ENCODE data around the gene CD8B. TPM values are rescaled to one million over a fixed set of nuclear protein-coding genes. Genes with fewer than 3 reads are reported as not detected.

The CD8B gene
- total RNA-seq, 1 experiment from 2014 or later: 0.24 TPM

DNA sequence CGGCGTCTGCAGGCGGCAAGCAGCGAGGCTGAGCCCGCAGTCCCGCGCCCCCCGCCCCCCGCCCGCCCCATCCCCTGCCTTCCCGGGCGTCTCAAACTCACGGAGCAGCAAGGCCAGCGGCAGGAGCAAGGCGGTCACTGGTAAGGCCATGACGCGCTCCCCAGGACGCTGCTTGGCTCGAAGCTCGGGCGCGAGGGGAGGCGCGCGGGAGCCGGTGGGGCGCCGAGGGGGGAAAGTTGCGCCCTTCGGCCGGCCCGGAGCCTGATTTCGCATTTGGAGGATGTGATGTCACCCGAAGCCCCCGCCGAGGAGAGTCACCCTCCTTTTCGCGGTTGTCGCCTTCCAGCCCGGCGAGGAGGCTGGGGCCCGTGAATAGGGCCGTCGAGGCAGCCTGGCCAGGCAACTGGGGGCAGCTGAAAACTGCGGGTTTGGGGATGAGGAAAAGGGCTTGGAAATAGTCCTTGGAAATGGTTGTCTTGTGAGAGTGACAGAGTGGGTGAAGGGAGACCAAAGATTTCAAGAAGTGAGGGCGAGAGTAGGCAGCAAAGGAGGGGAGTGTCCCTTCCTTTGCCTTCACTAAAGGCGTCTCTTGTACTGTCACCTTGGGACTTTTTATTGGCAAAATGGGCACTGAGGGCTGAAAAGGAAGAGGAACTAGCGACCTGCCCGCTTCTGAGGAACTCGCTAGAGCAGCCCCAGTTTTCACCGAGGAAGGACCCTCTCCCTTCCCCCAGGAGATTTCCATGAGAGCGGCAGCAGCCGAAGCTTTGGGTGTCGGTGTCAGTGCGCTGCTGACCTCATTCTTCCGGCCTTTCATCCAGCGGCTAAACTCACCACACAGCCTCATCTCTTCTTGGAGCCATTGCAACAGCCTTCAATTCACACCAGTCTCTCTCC is 70.8 kb downstream of the CD8B start, which contains the start of gene CD8A:
Gene CD8A, minus strand, starts transcription at position 238 of the 897 bp plus-strand sequence. Its CDS starts 88 bp downstream, at position 150.
- Histone ChIP-seq H4K20me1 (ENCODE audit: control insufficient read depth, insufficient read depth, insufficient read length) (no peaks in the 10 kb centered on the region), H2BK120ac (ENCODE audit: low read depth, low read length, poor library complexity, severe bottlenecking) (no peak within 1 kb of the TSS), H3K79me1 (ENCODE audit: insufficient read depth, low read depth, low read length, poor library complexity, severe bottlenecking) (no peaks in the 10 kb centered on the region), H3K9ac (ENCODE audit: extremely low read depth, insufficient read length, low read length) (no peak within 1 kb of the TSS), H4K8ac (replicated peaks; ENCODE audit: insufficient read length, low read depth, low read length) (no peak within 1 kb of the TSS), H2BK5ac (ENCODE audit: insufficient read length, low read length) (no peak within 1 kb of the TSS), H3K27ac (ENCODE audit: insufficient read length, low read depth, low read length) (no peak within 1 kb of the TSS), H3K27me3 (ENCODE audit: insufficient read depth, low read length) (peaks cover 45% of the 10 kb centered on the region; the same call in 1 of the 2 replicates), H4K5ac (ENCODE audit: insufficient read length, low read depth, low read length) (no peak within 1 kb of the TSS), H2BK12ac (ENCODE audit: insufficient read length, low read depth, low read length) (no peak within 1 kb of the TSS), H2AFZ (ENCODE audit: low read length) (no peak within 1 kb of the TSS), H3K56ac (ENCODE audit: insufficient read length, low read depth, low read length) (no peak within 1 kb of the TSS), H3K4ac (ENCODE audit: low read depth, low read length) (no peak within 1 kb of the TSS), H3K4me1 (ENCODE audit: insufficient read depth, low read length) (no peaks in the 10 kb centered on the region), H3K4me2 (ENCODE audit: insufficient read depth, insufficient read length, low read length) (peak within 1 kb of the TSS; percentile 65), H3K23ac (ENCODE audit: insufficient read length, low read depth, low read length) (no peak within 1 kb of the TSS), H3K79me2 (ENCODE audit: insufficient read depth, low read length) (no peaks in the 10 kb centered on the region), H3K18ac (ENCODE audit: insufficient read length, low read depth, low read length) (no peak within 1 kb of the TSS), H2BK15ac (ENCODE audit: low read depth, low read length) (no peak within 1 kb of the TSS), H4K91ac (ENCODE audit: insufficient read length, low read depth, low read length) (no peak within 1 kb of the TSS), H3K23me2 (ENCODE audit: insufficient read length, low read depth, low read length, poor library complexity, severe bottlenecking) (peaks cover 5% of the 10 kb centered on the region), H2AK5ac (ENCODE audit: insufficient read length, low read length) (no peak within 1 kb of the TSS), H3K9me3 (ENCODE audit: control insufficient read depth, low read depth, low read length) (no peaks in the 10 kb centered on the region), H3T11ph (ENCODE audit: low read length) (no peak within 1 kb of the TSS), H3K14ac (ENCODE audit: insufficient read depth, low read length) (no peak within 1 kb of the TSS), H2BK20ac (ENCODE audit: low read depth, low read length, poor library complexity, severe bottlenecking) (no peak within 1 kb of the TSS)
- DNase-seq: peak; percentile 58
- peak within 1 kb of the TSS in 1 of 3 experiments; percentile 13; a peak in 1 of 7 replicates for H3K27ac Mint-ChIP-seq
- peaks cover 7 to 11% of the 10 kb centered on the region in 2 experiments; a peak in 4 of 5 replicates for H3K9me3 Mint-ChIP-seq
- H3K4me1 Mint-ChIP-seq: peaks cover 9 to 24% of the 10 kb centered on the region in 2 experiments
- H3K27me3 Mint-ChIP-seq (ENCODE audit: low read depth): peaks cover 96% of the 10 kb centered on the region
- WGBS (ENCODE audit: extremely low coverage, insufficient read length, low lambda C conversion rate): no CpG with 5 or more reads among the region's 57 CpGs
- H3K36me3 Mint-ChIP-seq (ENCODE audit: insufficient read depth in 1 of 3, low read depth in 3 of 3): peaks cover 0 to 2% (median 0%) of the 10 kb centered on the region in 3 experiments; a peak in 3 of 7 replicates
- no peak for TF ChIP-seq CTCF (conservative IDR thresholded peaks at IDR 0.05)
- H3K4me3 Mint-ChIP-seq: peak within 1 kb of the TSS; percentile 47 to 77
